Stimulated activated CD4-positive, alpha-beta T cell treated with anti-CD3 and anti-CD28 coated beads, Interleukin-12 subunit alpha, Interleukin-12 subunit beta, amount 100 ng/mL, for 4 hours (primary cell): ENCODE measurements around the gene APOM.

Source experiments
- DNase-seq: peaks from one replicate; pipeline ENCODE4 v3.0.0-alpha.2; 2020

Gene APOM

DNA sequence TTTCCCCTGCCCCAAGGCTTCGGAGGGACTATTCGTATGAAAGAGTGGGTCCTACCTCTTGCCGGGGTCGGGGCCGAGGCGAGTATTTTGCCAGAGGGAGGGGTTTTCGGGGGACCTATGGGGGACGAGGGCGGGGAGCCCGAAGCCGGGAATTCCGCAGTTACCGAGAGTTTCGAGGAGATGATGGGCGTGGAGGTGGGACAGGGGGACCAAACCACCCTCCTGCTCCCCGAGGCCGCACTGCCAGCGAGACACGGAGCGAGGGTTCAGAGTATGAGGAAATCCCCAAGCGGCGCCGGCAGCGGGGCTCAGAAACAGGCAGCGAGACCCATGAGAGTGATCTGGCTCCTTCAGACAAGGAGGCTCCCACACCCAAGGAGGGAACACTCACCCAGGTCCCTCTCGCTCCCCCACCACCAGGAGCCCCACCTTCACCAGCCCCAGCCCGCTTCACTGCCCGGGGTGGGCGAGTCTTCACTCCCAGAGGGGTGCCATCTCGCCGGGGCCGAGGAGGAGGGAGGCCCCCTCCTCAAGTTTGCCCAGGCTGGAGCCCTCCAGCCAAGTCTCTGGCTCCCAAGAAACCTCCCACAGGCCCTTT is 23.9 kb upstream of the APOM start:
- DNase-seq = no peak

DNA sequence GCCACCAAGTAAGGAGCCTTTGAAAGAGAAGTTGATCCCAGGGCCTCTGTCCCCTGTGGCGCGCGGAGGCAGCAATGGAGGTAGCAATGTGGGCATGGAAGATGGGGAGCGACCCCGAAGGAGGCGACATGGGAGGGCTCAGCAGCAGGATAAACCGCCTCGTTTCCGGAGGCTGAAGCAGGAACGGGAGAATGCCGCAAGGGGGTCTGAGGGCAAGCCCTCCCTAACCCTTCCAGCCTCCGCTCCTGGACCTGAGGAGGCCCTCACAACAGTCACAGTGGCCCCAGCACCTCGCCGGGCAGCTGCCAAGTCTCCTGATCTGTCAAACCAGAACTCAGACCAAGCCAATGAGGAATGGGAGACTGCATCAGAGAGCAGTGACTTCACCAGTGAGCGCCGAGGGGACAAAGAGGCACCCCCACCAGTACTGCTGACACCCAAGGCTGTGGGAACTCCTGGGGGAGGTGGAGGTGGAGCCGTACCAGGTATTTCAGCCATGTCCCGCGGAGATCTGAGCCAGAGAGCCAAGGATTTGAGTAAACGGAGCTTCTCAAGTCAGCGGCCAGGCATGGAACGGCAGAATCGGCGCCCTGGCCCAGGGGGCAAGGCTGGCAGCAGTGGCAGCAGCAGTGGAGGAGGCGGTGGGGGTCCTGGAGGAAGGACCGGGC is 23.3 kb upstream of the APOM start:
- DNase-seq = no peak

DNA sequence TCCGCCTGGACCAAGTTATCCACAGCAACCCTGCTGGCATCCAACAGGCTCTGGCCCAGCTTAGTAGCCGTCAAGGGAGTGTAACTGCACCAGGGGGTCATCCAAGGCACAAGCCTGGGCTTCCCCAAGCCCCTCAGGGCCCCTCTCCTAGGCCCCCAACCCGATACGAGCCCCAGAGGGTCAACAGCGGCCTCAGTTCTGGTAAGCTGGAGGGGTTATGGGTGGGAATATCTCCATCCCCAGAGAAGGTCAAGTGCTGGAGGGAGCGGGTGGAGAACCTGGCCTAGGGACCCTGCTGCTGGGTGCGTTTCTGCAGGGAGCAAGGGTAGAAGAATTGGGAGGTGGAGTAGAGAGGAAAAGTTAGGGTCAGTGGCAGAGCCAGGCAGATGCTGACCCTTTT is 22.2 kb upstream of the APOM start:
- no peak for DNase-seq

DNA sequence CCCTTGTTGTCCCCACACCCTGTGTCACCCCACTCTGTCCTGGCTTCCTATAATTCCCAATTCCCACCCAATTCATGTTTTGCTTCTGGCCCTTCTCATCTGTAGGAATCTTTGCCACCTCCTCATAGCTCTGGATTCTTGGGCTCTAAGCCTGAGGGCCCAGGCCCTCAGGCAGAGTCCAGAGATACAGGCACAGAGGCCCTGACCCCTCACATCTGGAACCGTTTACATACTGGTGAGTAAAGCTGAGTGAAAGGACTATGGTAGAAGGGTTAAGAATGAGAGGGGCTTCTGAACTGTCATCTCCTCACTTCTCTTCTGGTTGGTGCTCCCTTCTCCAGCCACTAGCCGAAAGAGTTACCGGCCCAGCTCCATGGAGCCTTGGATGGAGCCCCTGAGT is 21.6 kb upstream of the APOM start:
- DNase-seq = no peak

DNA sequence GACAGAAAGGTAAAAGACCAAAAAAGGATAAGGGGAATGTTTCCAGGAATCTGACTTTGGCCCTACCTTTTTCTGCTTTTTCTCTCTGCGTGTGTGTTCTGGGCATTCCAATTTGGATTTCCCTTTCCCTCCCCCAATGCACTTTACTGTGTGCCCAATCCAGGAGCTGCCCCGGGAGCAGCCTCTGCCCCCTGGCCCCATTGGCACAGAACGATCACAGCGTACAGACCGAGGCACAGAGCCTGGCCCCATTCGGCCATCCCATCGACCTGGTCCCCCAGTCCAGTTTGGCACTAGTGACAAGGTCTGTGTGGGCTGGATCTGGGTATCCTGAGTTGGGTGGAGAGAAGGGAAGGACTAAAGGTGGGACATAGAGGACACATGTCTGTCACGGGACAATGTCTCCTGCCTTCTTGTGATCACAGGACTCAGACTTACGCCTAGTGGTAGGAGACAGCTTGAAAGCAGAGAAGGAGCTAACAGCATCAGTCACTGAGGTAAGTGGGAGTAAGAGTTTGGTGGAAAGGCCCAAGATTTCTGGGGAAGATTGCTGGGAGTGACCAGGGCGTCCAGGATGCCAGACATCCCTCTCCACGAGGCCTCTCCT is 20.6 kb upstream of the APOM start:
- no peak for DNase-seq

DNA sequence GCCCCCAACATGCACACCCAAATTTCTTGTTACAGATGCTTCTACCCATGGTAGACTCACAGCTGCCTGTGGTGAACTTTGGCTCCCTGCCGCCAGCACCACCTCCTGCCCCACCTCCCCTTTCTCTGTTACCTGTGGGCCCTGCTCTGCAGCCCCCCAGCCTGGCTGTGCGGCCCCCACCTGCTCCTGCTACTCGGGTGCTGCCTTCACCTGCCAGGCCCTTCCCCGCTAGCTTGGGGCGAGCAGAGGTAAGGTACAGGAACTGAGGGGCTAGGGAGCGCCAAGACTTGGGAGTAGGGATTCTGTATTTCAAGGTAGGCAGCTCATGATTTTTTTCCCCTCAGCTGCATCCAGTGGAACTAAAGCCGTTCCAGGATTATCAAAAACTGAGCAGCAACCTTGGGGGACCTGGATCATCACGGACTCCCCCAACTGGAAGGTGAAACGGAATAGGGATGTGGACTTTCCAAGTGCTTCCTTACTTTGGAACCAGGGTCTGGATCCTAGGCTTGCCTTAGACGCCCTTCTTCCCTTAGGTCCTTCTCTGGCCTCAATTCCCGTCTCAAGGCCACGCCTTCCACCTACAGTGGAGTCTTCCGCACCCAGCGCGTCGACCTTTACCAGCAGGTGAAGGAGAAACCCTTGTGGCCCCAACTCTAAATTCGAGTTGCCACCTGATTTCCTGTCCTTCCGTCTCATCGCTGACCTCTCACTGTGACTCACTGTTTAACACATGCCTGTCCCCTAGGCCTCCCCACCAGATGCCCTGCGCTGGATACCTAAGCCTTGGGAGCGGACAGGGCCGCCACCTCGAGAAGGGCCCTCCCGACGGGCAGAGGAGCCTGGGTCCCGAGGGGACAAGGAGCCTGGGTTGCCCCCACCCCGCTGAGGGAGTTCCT is 18.7 kb upstream of the APOM start:
- DNase-seq = no peak

DNA sequence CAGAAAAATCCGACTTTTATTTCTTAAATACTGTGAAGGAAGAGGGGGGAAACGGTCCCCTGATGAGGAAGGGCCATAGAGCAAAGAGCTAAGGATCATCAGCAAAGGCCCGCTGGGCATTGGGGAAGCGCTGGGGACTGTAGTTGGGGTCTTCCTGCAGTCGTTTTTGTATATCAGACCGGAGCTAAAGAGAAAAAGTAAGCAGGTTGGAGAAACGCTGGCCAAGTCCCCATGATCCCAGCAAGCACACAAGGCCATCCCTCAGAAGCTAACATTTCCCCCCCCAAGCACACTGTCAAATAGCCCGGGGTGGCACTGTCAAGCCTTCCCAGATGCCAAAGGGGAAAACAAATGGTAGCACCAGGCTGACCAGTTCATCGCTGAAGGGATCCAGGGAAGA is 16.7 kb upstream of the APOM start:
- DNase-seq = no peak

DNA sequence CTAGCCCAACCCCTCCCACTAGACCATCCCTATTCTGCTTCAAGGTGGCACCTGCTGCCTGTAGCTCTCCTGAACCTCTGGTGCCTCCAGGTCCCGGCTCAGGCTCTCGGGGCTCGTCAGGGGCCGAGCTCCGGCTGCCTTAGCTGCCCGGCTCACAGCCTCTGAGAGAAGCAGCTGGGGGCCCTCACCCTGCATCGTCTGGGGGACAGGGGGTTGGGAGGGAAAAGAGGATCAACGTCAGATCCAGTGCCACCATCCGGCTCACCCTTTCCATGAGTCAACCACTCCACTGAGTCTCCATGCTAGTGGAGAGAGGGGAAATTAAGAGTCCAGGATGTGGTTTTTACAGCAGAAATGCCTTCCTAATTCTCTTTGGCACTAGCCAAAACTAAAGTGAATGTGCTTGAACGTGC is 16.2 kb upstream of the APOM start:
- DNase-seq = no peak

DNA sequence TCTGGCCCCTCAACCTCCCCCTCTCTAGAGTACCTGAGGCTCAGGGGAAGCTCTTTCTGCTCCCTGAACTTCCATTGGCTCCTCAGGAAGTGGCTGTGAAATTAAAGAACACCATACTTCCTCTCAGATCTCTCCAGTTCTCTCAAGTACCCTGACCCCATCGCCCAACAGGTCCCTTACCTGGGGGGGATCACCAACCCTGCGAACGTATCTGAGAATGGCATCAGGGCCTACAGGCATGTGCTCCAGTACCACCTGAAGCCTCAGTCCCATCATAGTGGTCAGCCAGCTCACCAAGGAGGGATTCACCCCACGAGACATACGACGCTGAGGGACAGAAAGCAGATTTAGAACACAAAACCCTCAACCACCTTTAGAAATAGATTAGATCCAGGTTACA is 15.1 kb upstream of the APOM start:
- no peak for DNase-seq

DNA sequence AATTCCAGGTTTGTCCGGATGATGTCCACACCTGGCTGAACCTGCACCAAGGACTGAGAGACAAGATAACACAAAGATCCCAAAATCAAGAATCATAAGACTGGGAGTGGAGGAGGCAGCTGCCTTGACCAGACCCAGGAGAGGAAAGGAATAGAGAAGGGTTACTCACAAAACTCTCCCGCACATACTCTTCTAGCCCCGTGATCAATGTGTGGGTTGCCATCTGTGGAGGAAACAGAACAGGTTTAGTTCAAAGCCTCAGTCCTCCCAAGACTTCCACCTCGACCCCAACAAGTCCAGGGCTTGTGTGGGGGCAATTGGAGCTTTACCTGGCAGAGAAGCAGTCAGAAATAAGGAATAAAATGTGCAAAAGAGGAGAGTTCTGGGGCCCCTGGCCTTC is 14.3 kb upstream of the APOM start:
- DNase-seq = no peak

DNA sequence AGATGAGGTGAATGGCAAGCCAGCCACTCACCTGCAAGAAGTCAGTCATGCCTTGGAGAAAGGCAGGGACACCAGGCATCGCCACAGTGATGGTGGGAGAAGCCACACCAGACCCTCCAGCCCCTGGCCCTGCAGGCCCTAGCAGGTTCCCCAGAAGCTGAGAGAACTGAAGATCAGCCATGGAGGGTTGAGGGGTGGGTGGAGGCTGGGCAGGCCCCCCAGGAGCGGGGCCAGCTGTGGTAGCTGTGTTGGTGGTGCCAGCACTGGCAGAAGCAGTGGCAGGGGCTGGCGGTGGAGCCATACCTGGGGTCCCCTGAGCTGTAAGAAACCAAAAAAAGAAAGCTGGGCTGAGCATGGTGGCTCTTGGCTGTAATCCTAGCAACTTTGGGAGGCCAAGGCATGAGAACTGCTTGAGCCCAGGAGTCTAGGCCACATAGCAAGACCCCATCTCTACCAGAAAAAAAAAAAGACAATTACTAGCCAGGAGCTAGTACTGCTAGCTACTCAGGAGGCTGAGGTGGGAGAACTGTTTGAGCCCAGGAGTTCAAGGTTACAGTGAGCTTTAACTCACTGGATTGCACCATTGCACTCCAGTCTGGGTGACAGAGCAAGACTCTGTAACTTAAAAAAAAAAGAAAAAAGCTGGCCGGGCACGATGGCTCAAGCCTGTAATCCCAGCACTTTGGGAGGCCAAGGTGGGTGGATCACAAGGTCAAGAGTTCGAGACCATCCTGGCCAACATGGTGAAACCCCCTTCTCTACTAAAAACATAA is 12.7 kb upstream of the APOM start:
- no peak for DNase-seq

DNA sequence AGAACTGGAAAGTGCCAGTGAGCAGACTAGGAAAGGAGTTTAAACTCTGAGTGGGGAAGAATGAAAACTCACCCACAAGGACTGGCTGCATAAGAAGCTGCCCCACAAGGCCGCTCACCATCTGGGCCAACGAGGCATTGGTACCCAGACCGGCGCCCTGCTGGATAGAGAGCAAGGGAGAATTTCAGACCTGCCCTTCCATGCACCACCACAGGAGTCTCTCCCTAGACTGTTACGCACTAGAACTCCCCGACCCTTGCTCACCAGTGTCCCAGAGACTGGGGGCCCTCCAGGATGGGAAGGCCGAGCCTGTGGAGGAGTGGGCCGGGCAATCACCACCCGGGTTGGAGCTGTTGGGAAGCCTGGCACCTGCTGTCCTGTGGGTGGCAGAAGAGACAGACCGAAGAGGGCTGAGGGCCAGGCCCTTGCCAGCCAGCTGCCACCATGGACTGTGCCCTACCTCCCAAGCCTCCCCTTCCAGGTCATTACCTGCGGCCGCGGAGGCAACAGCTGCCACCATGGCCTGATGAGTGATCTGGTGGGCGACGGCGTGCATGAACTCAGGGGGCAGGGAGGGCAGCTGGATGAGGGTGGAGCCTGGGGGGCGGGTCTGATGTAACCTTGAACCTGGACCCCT is 11.8 kb upstream of the APOM start:
- DNase-seq = no peak

DNA sequence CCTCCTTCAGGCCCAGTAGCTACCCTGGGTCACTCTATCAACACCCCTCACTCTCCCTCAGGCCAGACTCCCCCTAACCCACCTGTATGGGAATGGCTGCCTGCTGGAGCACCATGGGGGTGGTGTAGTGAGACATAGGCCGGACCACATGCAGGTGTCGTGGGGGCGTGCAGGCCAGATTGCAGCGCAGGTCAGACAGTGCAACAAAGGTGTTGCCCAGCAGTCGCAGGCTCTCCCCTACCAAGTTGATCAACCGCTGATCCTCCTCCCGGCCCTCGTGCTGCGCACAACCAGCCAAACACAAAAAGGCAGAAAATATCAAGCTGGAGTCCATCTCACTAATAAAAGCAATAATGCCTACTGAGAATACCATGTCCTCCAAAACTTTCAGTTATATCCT is 10.4 kb upstream of the APOM start:
- DNase-seq = no peak

DNA sequence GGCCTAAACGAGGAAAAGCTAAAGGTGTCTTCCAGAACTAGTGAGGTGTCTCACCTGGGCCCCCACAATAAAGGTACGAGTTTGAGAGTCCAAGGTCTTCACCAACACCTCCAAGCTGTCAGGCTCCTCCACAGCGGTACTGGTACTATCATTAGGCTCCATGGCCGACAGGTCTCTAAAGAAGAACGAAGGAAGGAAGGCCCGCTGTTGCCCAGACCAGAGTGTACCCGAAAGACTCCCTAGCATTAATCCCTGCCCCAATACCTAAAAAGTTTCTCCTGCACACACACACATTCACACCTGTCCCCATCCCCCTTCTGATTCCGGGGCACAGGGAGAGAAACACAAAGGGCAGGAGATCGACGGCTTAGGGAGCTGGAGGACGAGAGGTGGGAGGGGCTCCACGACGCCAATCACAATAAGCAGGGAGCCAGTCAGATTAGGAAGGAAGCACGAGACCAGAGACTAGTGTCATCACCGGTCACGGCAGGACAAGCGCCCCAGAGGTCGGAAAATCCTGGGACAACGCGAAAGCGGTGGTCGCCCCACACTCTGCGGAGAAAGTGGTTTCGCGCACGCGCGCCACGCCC is 4.0 kb upstream of the APOM start:
- no peak for DNase-seq

DNA sequence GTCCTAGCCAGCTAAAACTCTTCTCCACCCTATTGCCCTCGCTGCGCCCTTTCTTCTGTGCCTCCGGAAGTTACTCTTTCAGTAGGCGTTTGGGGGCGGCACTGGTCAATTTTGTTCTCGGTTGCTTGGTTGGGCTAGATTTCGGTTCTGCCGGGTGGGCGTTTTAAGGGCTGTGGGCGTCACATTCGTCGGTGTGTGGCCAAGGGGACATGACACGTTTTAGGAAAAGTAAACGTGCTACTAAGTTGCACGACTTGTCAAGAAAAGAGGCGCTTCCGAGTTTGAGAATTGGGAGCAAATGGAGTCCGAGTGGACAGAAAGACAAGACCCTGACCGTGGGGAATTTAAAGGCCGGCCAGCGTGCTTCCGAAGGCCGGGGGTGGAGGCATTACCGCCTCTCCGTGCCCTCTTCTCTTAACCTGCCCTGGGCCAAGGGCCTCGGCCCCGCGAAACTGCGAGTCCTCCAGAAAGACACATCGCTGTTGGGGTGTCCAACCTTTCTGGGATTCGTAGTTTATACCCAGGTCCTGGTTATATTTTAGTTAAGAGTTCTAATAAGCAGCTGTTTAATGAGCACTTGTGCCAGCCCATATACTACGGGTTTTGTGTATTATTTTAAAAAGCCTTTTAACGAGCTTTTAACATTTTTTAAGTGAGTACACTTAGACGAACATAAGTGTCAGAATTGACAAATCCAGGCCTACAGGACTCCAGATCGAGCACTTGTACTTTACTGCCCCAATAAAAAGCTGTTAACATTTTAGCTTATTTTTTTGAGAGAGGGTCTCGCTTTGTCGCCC is 2.6 kb upstream of the APOM start:
- DNase-seq = peak; percentile 78

DNA sequence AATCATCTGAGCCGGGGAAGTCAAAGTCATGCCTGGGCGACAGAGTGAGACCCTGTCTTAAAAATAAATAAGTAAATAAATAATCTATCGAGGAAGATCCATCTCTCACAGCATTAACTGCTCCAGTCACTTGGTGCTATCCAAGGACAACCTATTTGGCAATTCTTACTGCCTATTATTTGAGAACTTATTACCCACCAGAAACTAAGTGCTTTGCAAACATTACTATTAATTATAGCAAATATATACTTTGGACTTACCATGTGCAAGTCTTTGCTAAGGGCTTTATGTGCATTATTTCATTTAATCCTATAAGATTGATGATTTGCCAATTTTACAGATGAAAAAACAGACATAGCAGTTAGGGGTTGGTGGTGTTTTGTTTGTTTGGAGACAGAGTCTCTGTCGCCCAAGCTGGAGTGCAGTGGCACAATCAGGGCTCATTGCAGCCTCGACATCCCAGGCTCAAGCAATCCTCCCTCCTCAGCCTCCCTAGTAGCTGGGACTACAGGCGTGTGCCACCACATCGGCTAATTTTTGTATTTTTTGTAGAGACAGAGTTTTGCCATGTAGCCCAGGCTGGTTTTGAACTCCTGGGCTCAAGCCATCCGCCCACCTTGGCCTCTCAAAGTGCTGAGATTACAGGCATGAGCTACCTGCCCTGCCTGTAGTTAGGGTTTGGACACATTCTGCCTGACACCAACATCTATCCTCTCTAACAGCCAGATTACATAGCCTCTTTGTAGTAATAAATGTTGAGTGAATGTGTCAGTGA is 933 bp upstream of the APOM start:
- no peak for DNase-seq

DNA sequence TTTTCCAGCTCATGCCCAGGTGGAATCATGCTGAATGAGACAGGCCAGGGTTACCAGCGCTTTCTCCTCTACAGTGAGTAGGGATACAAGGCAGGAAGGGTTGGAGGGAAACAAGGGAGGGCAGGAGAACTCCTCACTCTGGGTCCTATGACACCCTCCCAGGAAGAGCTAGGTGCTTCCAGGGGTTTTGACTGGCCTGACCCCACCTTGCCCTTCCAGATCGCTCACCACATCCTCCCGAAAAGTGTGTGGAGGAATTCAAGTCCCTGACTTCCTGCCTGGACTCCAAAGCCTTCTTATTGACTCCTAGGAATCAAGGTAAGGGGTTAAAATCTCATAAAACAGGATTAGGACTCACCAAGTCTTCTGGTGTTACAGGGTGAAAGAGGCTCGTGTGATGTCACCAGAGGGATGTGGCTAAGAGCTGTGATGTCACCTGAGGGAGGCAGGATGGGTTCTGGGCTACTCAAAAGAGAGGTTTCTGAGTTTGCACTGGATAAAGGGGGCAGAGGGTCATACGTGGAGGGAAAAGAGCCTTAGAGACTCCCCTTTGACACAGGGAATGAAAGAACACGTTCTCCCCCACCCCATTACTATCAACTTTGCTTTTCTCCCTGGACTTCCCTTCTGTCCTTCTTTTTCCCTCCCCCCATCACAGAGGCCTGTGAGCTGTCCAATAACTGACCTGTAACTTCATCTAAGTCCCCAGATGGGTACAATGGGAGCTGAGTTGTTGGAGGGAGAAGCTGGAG is 1.9 kb downstream of the APOM start:
- no peak for DNase-seq

DNA sequence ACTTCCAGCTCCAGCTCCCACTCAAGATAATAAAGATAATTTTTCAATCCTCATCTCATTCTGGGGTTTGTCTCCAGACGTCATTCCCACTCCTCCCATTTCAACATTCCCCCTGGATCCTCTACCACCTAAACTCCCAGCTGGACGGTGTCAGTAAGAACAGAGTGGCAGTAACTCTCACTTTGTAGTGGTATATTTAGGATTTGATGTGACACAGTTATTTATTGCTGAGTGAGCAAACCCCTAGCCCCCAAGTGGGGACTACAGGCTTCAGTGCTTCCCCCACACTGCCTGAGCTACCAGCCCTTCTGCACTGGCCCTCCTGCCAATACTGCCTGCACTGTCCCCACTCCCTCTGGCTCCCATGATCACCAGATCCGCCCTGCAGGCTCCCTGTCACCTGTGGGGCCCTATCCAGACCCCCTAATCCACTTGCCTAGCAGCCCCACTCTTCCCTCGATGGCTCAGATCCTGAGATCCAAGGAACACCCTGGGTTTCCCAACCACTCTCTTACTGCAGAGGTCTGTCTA is 2.5 kb downstream of the APOM start:
- no peak for DNase-seq

DNA sequence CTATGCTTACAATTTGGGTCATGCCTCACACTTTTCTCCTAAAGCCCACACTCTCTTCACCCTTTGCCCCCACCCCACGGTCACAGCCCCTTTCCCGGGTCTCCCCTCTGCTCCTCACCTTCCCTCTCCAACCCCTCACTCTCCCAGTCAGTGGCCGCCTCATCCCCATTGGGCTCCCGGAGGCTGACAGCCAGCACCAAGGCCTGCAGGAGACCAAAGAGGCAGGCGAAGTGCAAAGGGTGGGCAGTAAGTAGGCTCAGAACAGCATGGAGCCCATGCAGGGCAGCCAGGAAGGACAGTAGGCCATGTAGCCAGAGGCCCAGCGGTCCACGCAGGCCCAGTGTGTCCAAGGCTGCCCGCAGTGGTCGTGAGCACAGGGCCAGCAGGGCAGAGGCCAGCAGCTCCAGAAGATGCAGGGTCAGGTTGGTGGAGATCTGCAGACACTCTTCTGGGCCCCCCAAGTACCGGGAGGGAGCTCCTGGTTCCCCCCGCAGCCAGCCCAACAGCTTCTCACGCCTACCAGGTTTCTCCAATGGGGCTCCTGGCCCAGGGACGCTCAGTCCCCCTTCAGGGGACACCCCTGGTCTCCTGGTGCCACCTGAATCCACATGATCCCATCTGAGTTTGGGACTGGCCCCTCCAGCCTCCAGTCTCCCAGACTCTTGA is 3.4 kb downstream of the APOM start:
- no peak for DNase-seq
